Measurements from ENCODE around the gene POP4.

Gene POP4

DNA sequence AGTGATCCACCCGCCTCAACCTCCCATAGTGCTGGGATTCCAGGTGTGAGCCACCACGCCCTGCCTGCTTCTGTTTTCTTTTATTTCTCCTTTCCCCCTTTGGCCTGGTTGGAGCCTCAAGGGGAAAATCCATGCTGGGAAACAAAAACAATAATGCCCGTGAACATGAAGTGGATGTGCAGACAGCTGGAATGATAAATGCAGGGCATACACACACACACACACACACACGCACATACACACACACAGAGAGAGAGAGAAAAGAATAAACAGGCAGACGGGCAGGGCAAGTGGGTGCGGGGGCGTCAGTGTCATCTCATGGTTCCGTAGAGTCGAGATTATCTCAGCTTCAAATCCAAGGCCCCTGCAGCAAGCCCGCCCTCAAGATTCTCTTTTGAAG, 54.8 kb downstream of the POP4 start:
- no peak for DNase-seq (ENCODE audit: low read depth in 1 of 2, low spot score in 1 of 2)

DNA sequence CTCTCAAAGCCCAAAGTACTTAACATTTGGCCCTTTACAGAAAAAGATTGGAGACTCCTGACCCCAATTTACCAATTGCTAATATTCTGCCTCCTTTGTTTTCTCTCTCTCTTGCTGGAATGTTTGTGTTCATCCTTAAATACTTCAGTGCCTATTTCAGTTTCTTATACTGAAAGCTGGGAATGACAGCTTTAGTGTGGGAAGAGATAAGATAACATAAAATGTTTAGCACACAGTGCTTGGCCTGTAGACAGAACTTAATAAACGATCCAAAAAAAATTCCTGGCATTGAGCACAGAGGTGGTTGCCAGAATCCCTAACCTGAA, 56.2 kb downstream of the POP4 start:
- no peak for DNase-seq (ENCODE audit: low read depth in 1 of 2, low spot score in 1 of 2)

DNA sequence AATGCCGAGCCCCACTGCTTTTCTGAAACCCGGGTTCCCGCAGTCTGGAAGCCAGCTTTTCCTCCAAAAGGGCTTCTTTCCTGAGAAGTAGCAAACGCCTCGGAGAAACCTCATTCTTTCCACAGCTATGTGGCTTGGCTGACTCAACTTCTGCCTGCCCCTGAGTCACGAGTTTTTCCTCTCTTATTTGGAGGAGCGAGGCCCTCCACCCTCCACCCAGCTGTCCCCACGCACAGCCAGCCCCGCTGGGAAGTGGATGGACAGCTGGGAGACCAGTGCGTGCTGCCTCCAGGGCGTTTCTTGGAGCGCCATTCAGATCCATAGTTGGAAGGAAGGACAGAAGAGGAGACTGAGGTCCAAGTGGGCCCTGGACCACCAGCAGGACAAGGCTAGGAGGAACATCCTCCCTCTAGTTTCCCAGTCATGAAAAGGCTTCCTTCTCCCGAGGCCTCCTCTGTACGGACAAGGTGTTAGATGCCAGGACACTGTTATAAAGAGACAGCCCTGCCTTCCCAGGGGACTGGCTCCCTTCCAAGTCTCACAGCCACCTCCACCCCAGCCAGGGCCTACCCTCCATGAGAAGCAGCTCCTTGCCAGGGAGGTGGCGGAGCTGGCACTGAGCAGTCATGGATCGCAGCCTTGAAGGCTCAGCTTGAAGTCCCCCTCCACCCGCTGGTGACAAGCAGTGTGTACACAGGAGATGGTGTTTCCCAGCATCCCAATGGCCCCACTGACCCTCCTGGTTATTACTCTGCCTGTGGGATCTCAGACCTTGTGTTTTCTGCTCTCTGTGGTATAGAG, 56.7 kb downstream of the POP4 start:
- no peak for DNase-seq (ENCODE audit: low read depth in 1 of 2, low spot score in 1 of 2)

DNA sequence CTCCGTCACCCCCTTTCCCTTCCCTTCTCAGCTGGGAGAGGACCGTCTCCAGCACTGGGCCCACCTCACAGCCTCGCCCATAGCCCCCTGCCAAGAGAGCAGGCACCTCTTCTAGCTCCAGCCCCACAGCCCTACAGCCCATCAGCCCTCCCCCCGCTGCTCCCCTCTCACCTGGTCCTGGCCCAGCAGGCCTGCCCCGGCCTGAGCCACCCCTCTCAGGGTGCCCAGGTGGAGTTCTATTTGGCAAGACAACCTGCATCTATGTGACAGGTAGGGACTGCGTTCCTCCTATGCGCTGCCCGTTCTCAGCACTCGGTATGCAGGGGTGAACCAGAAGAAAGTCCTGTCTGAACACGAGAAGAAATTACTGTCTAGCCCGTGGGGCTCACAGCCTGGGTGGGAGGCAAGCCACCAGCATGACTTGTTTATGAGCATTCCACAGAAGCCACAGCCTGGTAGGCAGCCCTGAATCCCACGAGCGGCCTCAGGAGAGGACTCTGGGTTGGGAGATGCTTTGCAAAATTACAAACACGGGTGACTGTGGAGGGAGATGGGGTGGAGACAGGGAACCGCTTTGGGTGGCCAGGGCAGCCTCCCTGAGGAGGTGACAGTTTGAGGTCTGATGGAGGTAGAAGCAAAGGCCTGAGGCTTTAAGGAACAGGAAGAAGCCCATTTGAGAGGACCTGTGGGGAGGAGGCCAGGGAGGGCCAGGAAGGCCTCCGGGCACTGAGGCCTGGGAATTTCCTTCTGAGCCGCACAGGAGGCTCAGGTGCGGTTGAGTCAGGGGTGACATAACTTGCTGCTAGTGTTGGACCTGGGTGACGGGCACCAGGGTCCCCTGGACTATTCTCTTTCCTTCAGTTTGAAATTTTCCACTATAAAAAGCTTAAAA, 58.0 kb downstream of the POP4 start:
- DNase-seq (ENCODE audit: low read depth in 1 of 2, low spot score in 1 of 2), result no peak

DNA sequence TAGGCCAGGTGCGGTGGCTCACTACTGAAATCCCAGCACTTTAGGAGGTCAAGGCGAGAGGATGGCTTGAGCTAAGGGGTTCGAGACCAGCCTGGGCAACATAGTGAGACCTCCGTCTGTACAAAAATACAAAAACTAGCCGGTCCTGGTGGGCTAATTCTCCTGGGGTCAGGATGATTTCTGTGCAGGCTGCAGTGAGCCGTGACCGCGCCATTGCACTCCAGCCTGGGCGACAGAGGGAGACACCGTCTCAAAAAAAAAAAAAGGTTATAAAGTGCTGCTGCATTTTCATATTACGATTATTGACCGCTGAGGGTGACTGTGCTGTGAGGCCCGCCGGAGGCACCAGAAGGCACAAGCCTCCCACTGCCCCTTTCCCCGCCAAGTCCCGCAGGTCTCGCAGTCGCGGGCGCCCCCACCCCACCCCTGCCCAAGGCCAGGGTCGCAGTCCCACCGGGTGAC, 58.7 kb downstream of the POP4 start:
- DNase-seq (ENCODE audit: low read depth in 1 of 2, low spot score in 1 of 2), result no peak

DNA sequence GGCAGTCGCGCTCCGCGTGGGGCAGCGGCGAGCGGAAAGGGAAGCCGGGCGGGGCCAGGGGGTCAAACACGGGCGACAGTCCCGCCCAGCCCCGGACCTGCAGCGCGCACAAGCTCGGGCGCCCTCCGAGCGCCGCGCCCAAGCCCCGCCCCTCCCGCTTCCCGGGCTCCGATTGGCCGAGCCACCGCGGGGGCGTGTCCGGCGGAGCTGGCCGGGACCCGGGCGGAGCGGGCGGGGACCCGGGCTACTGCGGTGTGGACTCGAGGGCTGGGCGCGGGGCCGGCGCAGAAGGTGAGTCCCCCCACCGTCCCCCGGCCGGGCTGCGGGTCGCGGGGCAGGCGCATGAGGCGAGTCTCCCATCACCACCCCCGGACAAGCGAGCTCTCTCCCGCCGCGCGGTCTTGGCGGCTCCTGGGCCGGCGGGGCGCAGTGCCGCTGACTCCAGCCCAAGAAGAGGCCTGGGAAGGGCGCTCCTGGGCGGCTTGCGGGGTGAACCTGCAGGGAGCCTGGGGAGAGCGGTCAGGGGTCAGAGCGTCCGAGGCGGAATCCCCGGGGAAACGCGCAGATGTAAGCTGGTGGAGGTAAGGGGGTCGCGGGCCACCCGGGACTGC, 59.2 kb downstream of the POP4 start, which contains the start of gene PLEKHF1:
PLEKHF1 (plus strand) TSS at position 247 of the 611 bp plus-strand sequence. CDS start 8,379 bp downstream, outside the sequence.
- DNase-seq (ENCODE audit: low read depth in 1 of 2, low spot score in 1 of 2), result peak; percentile 64 to 71

DNA sequence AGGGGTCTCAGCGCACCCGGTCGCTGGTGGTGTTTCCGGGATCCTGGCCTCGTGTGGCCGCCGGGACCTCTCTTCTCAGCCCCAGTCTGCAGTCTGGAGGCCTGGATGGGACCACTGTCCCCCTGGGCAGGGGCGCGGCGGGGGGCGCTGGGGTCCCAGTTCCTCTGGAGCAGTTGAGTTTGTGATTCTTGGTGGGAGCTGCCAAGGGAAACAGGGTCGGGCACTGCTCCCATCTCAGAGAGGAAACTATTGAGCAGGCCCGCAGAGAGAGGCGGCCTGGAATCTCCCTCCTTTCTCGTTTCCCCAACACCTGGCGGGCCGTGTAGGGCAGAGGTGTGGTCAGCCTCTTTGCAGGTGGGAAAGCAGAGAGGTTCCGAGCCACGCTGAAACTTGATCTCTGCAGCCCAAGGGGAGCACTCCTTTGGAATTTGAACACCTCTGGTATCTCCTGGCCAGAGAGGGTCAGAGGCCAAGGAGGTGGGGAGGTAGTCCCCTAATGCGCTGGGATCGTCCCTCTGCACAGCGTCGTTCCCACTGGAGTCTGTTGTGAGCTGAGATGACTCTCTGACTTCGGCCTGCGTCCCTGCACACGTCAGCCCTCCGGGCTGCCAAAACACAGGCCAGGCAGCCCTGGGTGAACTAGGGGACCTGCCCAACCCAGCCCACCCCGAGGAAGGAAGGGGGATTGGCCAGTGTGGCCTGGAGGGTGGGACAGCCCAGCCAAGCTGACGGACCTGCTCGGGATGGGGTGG, 59.9 kb downstream of the POP4 start:
- no peak for DNase-seq (ENCODE audit: low read depth in 1 of 2, low spot score in 1 of 2)

Data from activated CD4-positive, alpha-beta T cell treated with anti-CD3 and anti-CD28 coated beads, Interleukin-2, amount 50 U/mL, for 24 hours (primary cell).